ENCODE results near the gene SPOCK3.

DNA sequence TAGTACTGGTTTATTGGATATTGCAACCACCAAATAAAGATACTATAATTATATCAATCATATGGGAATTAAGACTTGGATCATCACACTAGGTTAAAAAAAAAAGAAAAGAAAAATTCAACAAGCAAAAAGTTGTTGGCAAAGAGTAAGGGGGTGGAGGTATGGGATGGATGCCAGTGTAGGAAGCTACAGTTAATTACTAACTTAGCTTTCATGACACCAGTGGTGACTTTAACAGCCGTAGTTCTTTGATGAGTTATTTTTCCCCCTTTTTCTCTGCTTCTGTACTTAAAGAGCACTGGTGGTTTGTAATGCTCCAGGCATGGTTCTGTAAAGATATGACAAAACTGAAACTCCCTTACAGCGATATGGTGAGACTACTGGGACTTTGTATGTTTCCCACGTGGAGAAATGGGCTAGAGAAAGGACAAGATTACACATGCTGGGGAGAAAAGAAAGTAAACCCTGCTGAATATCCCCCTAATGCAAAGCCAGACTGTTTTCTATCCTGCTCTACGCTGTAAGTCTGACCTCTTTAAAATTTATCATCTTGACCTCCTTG is 210.8 kb downstream of the SPOCK3 start:
- TF ChIP-seq POLR2A (IDR thresholded peaks at IDR 0.05) (no peak), CTCF (IDR thresholded peaks at IDR 0.05 in 4 of 5, conservative IDR thresholded peaks at IDR 0.05 in 1 of 5) (no peak)
